HG03060 (cell line): ENCODE measurements around the gene PTPRA.
"Not testable (repeated sequence)": the region's sequence is repeated elsewhere in the genome, so short reads cannot be mapped to it uniquely, and the experiment has no call there.

Source experiments
- ATAC-seq: cut with Tn5 transposase; IDR thresholded peaks from one replicate; pipeline ENCODE4 v1.9.1; 2021; ENCODE audit warnings: low read depth, moderate number of reproducible peaks; ENCODE audit not compliant: unreplicated experiment

The PTPRA gene, protein sequence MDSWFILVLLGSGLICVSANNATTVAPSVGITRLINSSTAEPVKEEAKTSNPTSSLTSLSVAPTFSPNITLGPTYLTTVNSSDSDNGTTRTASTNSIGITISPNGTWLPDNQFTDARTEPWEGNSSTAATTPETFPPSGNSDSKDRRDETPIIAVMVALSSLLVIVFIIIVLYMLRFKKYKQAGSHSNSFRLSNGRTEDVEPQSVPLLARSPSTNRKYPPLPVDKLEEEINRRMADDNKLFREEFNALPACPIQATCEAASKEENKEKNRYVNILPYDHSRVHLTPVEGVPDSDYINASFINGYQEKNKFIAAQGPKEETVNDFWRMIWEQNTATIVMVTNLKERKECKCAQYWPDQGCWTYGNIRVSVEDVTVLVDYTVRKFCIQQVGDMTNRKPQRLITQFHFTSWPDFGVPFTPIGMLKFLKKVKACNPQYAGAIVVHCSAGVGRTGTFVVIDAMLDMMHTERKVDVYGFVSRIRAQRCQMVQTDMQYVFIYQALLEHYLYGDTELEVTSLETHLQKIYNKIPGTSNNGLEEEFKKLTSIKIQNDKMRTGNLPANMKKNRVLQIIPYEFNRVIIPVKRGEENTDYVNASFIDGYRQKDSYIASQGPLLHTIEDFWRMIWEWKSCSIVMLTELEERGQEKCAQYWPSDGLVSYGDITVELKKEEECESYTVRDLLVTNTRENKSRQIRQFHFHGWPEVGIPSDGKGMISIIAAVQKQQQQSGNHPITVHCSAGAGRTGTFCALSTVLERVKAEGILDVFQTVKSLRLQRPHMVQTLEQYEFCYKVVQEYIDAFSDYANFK

DNA sequence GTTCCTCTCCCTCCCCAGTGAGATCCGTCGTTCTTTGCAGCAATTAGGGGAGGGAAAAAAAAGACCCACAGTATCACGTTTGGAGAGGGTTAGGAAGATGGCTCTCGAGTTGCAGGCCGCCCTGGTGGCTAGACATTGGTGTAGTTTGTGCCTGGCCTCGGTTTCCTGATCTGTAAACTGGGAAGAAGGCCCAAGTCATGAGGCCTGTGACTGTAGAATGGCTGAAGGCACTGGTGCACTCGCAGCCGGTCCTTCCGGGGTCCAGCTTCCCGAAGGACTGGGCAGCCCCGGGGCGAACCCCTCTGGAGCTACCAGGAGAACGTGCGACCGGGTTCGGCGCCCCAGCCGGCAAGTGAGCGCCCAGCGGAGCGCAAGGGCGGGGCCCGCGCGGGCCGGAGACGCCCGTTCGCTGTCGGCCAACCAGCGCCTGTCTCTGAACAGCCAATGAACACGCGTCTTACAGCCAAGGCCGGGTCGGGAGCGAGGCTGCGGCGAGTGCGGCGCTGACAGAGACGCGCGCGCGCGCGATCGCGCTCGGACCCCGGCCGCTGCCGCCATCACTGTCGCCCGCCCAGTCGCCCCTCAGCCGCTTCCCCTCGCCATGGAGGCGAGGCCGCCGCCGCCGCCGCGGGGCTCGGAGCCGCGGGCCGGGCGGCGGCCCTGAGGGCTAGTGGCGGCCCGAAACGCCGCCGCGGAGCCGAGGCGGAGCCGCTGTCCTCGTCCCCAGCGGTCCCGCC is at the start of gene PTPRA:
TSS of gene PTPRA (plus strand) at position 472 of the 737 bp plus-strand sequence. CDS start 90,797 bp downstream, outside the sequence.
- ATAC-seq, result no peak

DNA sequence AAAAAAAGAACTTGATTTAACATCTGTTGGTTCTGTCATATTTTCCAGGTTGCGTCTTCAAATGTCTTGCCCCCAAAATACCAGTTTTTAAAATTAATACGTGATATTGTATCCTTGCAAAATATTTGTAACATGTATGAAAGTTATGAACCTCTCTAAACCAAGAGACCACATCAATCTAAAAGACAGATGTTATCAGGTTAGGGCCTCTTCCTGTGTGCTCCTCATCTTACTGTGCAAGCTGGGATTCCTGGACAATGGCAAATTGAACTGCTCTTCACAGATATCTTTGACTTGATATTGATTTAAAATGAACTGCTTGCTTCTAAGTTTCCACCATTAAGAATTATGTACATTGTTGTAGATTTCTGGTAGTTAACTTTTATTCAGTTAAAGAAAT is 47.5 kb upstream of the PTPRA start:
- ATAC-seq, result no peak

GRCh38 chr20:2826655-2827054 is 46.6 kb upstream of the PTPRA start:
- no peak for ATAC-seq

- no peak for ATAC-seq
Measured at GRCh38 chr20:2829376-2829775, 43.9 kb upstream of the PTPRA start.

GRCh38 chr20:2831206-2831605 is 42.1 kb upstream of the PTPRA start:
- not testable (repeated sequence) for ATAC-seq

DNA sequence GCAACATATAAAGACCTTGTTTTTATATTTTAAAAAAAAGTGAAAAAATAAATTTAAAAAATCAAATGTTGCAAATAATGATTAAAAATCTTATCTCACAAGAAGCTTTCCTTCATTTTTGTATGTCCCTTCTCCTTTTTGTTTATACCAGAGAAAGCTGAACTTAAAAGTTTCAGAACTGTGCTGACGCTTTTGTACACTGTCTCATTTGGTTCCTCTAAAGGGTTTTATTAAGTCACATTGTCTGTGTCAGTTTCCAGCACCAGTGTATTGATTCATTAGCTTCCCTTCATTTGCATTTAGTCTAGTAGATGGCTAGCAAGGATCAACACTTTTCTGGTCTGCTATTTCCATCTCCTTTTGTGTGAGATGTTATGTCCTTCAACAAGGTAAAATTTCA is 39.5 kb upstream of the PTPRA start:
- no peak for ATAC-seq

- no peak for ATAC-seq
Measured at GRCh38 chr20:2834401-2835110, 38.7 kb upstream of the PTPRA start.

DNA sequence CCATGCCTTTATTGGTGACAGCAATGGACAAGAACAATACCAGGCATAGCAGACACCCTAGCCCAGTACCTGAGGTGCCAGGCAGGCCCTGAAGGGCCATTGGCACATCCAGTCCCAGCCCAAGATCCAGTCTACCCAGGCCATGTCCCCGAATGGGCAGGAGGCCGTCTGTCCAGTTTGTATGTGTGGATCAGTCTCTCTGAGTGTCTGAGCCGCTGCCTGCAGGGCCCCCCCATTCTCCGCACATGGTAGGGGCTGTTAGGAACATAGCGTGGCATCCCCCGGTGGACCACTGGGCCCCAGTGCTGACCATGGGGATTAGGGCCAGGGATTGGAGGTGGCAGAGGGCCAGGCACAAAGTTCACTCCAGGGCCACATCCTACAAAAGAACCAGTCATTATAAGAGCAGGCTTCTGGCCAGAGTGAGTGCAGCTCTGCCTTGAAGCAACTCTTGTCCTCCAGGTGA is 37.9 kb upstream of the PTPRA start:
- ATAC-seq, result no peak

DNA sequence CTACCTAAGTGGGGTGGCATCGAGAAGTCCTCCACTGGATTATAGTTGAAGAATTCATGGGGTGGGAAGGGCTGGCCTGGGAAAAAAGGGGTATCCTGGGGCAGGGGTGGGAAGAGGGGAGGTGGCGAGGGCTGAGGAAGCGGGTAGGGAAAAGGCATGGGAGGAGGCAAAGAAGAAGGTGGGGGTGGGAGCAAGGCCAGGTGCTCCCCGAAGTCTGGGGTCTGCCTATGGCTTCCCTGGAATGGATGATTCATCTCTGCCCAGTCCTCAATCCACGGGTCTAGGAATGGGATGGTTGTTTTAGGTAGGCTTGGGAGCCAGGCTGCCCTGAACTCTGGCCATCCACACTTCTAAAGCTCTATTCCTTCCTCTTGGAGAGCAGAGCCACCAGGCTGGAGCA is 37.2 kb upstream of the PTPRA start:
- ATAC-seq, result no peak

DNA sequence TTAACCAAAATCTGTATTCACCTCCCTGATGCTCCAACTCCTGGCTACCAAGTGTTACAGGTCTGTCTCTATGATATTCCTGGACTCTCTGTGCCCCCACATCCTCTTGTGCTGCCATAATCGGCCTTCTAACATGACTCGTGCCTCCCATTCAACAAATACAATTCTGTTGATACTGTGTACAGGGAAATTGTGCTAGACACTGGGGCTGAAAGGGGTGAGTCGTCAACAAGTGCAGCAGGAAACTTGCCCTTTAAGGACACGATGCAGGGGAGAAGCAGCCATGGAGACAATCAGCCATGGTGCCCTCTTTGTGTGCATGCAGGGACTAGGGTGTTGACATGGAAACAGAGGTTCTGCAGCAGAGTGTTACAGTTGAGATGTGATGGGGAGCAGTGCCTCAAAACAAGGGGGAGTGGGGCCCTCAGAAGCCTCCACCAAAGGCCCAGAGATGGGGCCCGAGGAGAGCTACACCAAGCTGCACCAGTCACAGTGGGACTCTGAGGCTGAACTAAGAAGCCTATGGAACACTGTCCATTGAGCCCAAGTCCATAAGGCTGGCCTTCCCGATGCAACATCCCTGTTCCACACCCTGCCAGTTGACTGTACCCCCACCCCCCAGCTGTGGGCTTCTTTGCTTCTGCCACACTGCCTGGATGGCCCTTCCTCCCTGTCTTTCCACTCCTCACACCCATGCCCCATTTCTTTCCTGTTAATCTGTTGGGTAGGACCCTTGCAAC is 35.9 kb upstream of the PTPRA start:
- ATAC-seq, result no peak

DNA sequence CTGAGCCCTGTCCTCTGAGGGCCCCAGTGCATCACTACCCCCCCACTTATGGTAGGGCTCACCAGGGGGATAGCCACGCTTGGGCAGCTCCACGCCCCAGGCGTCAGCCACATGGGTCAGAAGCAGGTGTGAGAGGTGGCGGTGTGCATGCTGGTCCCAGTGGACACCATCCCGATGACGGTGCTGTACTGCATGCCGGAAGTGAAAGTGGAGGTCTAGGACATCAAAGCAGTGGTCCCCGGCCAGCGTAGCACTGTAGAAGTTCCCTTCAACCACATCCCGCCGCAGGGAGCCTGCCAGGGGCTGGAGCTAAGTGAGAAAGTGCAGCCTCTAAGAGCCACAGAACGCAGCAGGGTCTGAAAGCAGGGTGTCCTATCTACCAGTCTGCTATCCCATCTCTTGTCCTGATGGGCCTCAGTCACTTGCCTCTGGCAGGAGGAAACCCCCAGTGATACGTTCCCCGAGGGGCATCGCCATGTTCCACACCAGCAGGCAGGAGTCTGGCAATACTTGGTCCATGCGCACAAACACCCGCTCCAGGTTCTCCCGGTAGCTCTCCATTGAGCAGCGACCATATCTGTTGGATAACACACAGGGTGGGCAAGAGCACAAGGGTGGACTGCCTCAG is 35.0 kb upstream of the PTPRA start:
- peak; percentile 31 for ATAC-seq

- ATAC-seq, result no peak
Measured at GRCh38 chr20:2838847-2839671, 34.2 kb upstream of the PTPRA start.

DNA sequence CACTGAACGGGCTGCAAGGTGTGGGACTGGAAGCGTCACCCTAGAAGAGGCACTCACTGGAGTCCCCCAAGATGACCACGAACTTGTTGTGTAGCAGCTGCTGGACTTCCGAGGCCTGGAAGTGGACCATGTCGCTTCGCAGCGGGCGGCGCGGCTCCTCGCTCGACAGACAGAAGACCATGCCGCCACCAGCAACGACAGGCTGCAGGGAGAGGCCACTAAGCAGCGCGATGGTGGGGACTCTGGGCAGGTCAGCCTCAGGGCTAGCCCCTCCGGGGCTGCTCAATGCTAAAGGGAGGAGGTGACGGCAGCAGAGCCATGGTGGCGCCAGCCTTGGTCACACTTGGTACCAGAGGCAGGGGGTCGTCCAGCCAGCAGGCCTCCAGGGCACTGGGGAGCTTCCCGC is 33.5 kb upstream of the PTPRA start:
- no peak for ATAC-seq

DNA sequence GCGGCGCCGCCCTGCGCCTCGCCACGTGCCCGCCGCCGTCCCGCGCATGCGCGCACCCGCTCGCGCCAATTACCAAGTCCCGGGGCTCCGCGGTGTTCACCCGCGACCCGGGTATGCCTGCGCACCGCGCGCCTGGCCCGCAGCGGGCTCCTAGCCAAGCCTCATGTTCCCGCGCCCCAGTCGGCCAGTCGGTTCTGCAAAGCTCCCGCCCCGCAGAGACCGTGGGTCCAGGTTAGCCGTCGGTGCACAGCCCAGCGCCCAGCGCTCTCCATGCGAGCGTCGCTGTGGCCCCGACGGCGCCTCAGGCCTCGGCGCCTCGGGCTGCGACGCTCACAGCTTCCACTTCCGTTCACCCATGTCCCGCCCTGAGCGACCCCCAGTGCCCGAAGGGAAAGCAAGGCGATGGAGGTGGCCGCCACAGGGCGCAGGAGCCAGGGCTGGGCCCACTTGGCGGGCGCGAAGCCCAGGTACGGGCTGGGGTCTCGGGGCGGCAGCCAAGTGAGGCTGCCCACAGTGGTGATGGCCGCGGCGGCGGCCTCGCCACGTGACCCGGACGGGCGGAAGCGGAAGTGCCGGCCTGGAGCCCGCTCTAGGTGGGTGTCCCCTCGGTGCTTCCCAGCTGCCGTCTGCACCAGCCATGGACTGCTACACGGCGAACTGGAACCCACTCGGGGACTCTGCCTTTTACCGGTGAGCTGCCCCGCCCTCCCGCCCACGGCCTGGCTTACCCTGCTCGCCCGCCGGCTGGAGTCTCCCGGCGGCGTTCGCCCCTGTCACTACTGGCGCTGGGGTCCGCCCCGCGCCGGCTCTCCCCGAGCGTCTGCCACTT is 32.9 kb upstream of the PTPRA start, which contains the start of the genes PCED1A and VPS16:
TSS of gene PCED1A (minus strand) at position 518 of the 829 bp plus-strand sequence. CDS start 743 bp downstream, outside the sequence.
TSS of gene VPS16 (plus strand) at position 608 of the 829 bp plus-strand sequence. CDS start at position 638, 30 bp downstream.
- peak; percentile 61 for ATAC-seq

- ATAC-seq, result no peak
Measured at GRCh38 chr20:2840967-2841531, 32.2 kb upstream of the PTPRA start.

DNA sequence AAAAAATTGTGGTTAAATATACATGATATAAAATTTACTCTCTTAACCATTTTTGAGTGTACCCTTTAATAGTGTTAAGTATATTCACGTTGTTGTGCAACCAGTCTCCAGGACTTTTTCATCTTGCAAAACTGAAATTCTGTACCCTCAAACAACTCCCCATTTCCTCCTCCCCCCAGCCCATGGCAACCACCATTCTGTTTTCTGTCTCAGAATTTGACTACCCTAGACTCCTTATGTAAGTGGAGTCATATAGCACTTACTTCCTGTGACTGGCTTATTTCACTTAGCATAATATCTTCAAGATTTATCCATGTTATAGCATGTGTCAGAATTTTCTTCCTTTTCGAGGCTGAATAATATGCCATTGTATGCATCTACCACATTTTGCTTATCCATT is 27.7 kb upstream of the PTPRA start:
- ATAC-seq, result no peak

- ATAC-seq, result no peak
Measured at GRCh38 chr20:2846698-2847097, 26.6 kb upstream of the PTPRA start.
